Right renal cortex interstitium (tissue), 3 donors: ENCODE results near the gene IGSF21. TPM values are rescaled to one million over a fixed set of nuclear protein-coding genes. Genes with fewer than 3 reads are reported as not detected.

ENCODE experiments used
- DNase-seq, 3 donors: peaks; one replicate each; pipeline ENCODE4 v3.0.0-alpha.2; 2013; ENCODE audit warnings: low read depth in 3 of 3, low spot score in 2 of 3
- polyA plus RNA-seq, 3 donors: library from polyadenylated mRNA; unstranded; fragments of 120-200 nt; gene quantifications; one replicate each; pipeline ENCODE4 v1.2.1, GENCODE V29; 2013; ENCODE audit not compliant: insufficient read length in 3 of 3

The IGSF21 gene
- polyA plus RNA-seq, 3 donors, result 0.32 to 0.36 (median 0.34) TPM

- DNase-seq, result no peak
These were observed 66.4 kb downstream of the IGSF21 start for GRCh38 chr1:18174037-18174436.

GRCh38 chr1:18175051-18175450, 67.5 kb downstream of the IGSF21 start:
- DNase-seq, result no peak

- DNase-seq, result no peak
These were observed 68.2 kb downstream of the IGSF21 start for GRCh38 chr1:18175530-18176377.

GRCh38 chr1:18176619-18177018, 69.0 kb downstream of the IGSF21 start:
- no peak for DNase-seq

GRCh38 chr1:18178111-18178510, 70.5 kb downstream of the IGSF21 start:
- DNase-seq, result no peak

- DNase-seq, result no peak
These were observed 71.4 kb downstream of the IGSF21 start for GRCh38 chr1:18179009-18179408.

GRCh38 chr1:18182398-18183160, 75.0 kb downstream of the IGSF21 start:
- no peak for DNase-seq

- DNase-seq, result no peak
These were observed 75.9 kb downstream of the IGSF21 start for GRCh38 chr1:18183533-18183932.

- no peak for DNase-seq
These were observed 79.5 kb downstream of the IGSF21 start for GRCh38 chr1:18187054-18187453.

- DNase-seq, result no peak
These were observed 81.4 kb downstream of the IGSF21 start for GRCh38 chr1:18188820-18189517.

GRCh38 chr1:18190598-18190997, 83.0 kb downstream of the IGSF21 start:
- no peak for DNase-seq

- no peak for DNase-seq
These were observed 83.4 kb downstream of the IGSF21 start for GRCh38 chr1:18191037-18191436.

GRCh38 chr1:18191481-18192155, 84.0 kb downstream of the IGSF21 start:
- DNase-seq, result no peak

- no peak for DNase-seq
These were observed 84.6 kb downstream of the IGSF21 start for GRCh38 chr1:18192182-18192581.

GRCh38 chr1:18192974-18193373, 85.4 kb downstream of the IGSF21 start:
- no peak for DNase-seq

- no peak for DNase-seq
These were observed 89.7 kb downstream of the IGSF21 start for GRCh38 chr1:18197299-18197698.

- no peak for DNase-seq
These were observed 90.7 kb downstream of the IGSF21 start for GRCh38 chr1:18198260-18198659.

GRCh38 chr1:18199462-18199861, 91.9 kb downstream of the IGSF21 start:
- DNase-seq, result no peak

GRCh38 chr1:18200136-18200717, 92.6 kb downstream of the IGSF21 start:
- DNase-seq, result no peak

- no peak for DNase-seq
These were observed 93.3 kb downstream of the IGSF21 start for GRCh38 chr1:18200918-18201317.
